HEK293 (cell line): ENCODE results near the gene CCDC187.

Experiments
- CTCF ChIA-PET: fragments of 350-600 bp; formaldehyde crosslinking; extraction: SDS; loops from one replicate; lab custom pipeline; 2021; ENCODE audit warnings: antibody characterized with exemption; lab: Yijun Ruan, JAX
- POLR2A ChIA-PET: fragments of 300-600 bp; formaldehyde crosslinking; extraction: SDS; loops from one replicate; lab custom pipeline; 2020; ENCODE audit warnings: antibody characterized with exemption, inconsistent platforms; lab: Yijun Ruan, JAX
- H3K27ac ChIP-seq: fragments of 200-500 bp; sonication (Bioruptor generic); 2 replicates; pipeline ENCODE4 v1.5.1; 2014; ENCODE audit warnings: low read depth, low read length, control low read depth, inconsistent platforms; ENCODE audit errors: extremely low read depth
- H3K36me3 ChIP-seq, 2 experiments: fragments of 200-500 bp in 1 of 2; sonication (Bioruptor generic) in 1 of 2; 1 replicate in 1 of 2; 2 replicates in 1 of 2; pipeline ENCODE4 v1.5.1; 2014 to 2017; ENCODE audit warnings: inconsistent platforms in 2 of 2, low read length in 2 of 2; ENCODE audit not compliant: control insufficient read depth in 2 of 2, insufficient read depth in 1 of 2
- H3K4me1 ChIP-seq: fragments of 200-500 bp; sonication (Bioruptor generic); 2 replicates; pipeline ENCODE4 v1.5.1; 2014; ENCODE audit warnings: mild to moderate bottlenecking, low read length, inconsistent platforms; ENCODE audit not compliant: control insufficient read depth, insufficient read depth
- H3K4me3 ChIP-seq: 2 replicates; pipeline ENCODE4 v1.5.1; 2011; ENCODE audit warnings: low read depth, mild to moderate bottlenecking, control low read depth, low read length, moderate library complexity
- H3K9me3 ChIP-seq: fragments of 200-500 bp; sonication (Bioruptor generic); 2 replicates; pipeline ENCODE4 v1.5.1; 2014; ENCODE audit warnings: low read depth, low read length, inconsistent platforms; ENCODE audit not compliant: control insufficient read depth, insufficient read depth
- EGR2 ChIP-seq: fragments of 450-650 bp; formaldehyde crosslinking; IDR thresholded peaks from 2 replicates; pipeline ENCODE4 v1.5.1; 2016; ENCODE audit warnings: low read depth, missing biosample characterization, missing genetic modification characterization
- GLIS1 ChIP-seq: fragments of 450-650 bp; formaldehyde crosslinking; IDR thresholded peaks from 2 replicates; pipeline ENCODE4 v1.5.1; 2016; ENCODE audit warnings: missing biosample characterization, missing genetic modification characterization
- GLIS2 ChIP-seq: fragments of 450-650 bp; formaldehyde crosslinking; IDR thresholded peaks from 2 replicates; pipeline ENCODE4 v1.5.1; 2016; ENCODE audit warnings: missing biosample characterization, missing genetic modification characterization
- KLF8 ChIP-seq: fragments of 450-650 bp; formaldehyde crosslinking; IDR thresholded peaks from 2 replicates; pipeline ENCODE4 v1.5.1; 2016; ENCODE audit warnings: missing biosample characterization, missing genetic modification characterization
- KLF9 ChIP-seq: fragments of 450-650 bp; formaldehyde crosslinking; IDR thresholded peaks from 2 replicates; pipeline ENCODE4 v1.5.1; 2016; ENCODE audit warnings: missing biosample characterization, missing genetic modification characterization, low read depth
- MYNN ChIP-seq: fragments of 450-650 bp; formaldehyde crosslinking; IDR thresholded peaks from 2 replicates; pipeline ENCODE4 v1.5.1; 2016; ENCODE audit warnings: missing biosample characterization, missing genetic modification characterization, borderline replicate concordance
- PATZ1 ChIP-seq: fragments of 450-650 bp; formaldehyde crosslinking; IDR thresholded peaks from 2 replicates; pipeline ENCODE4 v1.5.1; 2016; ENCODE audit warnings: missing biosample characterization, missing genetic modification characterization
- PBX3 ChIP-seq: sonication (generic); formaldehyde crosslinking; IDR thresholded peaks from 2 replicates; pipeline ENCODE4 v1.8.1; 2022; ENCODE audit warnings: mild to moderate bottlenecking, moderate library complexity, missing genetic modification reagents
- SALL2 ChIP-seq: fragments of 450-650 bp; formaldehyde crosslinking; IDR thresholded peaks from 2 replicates; pipeline ENCODE4 v1.5.0; 2017; ENCODE audit warnings: missing biosample characterization, mild to moderate bottlenecking, missing genetic modification characterization, borderline replicate concordance
- ZBTB1 ChIP-seq: fragments of 450-650 bp; formaldehyde crosslinking; IDR thresholded peaks from 2 replicates; pipeline ENCODE4 v1.5.1; 2016; ENCODE audit warnings: missing biosample characterization, missing genetic modification characterization
- ZFHX2 ChIP-seq: fragments of 450-650 bp; formaldehyde crosslinking; conservative IDR thresholded peaks from 2 replicates; pipeline ENCODE4 v1.5.1; 2016; ENCODE audit warnings: missing biosample characterization, missing genetic modification characterization
- ZNF292 ChIP-seq: fragments of 450-650 bp; formaldehyde crosslinking; IDR thresholded peaks from 2 replicates; pipeline ENCODE4 v1.5.1; 2016; ENCODE audit warnings: low read depth, missing biosample characterization, missing genetic modification characterization, borderline replicate concordance
- ZNF513 ChIP-seq: fragments of 450-650 bp; IDR thresholded peaks from 2 replicates; pipeline ENCODE4 v1.5.1; 2018; ENCODE audit warnings: missing biosample characterization, missing genetic modification characterization
- ZNF658 ChIP-seq: fragments of 450-650 bp; formaldehyde crosslinking; IDR thresholded peaks from 2 replicates; pipeline ENCODE4; 2016; ENCODE audit warnings: missing biosample characterization, missing genetic modification characterization
- ZNF677 ChIP-seq: fragments of 450-650 bp; IDR thresholded peaks from 2 replicates; pipeline ENCODE4 v1.5.0; 2018; ENCODE audit warnings: missing biosample characterization, mild to moderate bottlenecking, missing genetic modification characterization, moderate library complexity
- ZNF837 ChIP-seq: fragments of 450-650 bp; formaldehyde crosslinking; IDR thresholded peaks from 2 replicates; pipeline ENCODE4 v1.5.1; 2016; ENCODE audit warnings: missing biosample characterization, missing genetic modification characterization
- ZNF843 ChIP-seq: fragments of 450-650 bp; formaldehyde crosslinking; IDR thresholded peaks from 2 replicates; pipeline ENCODE4 v1.5.1; 2016; ENCODE audit warnings: missing biosample characterization, missing genetic modification characterization
- ZSCAN4 ChIP-seq: fragments of 450-650 bp; formaldehyde crosslinking; IDR thresholded peaks from 2 replicates; pipeline ENCODE4 v1.5.1; 2017; ENCODE audit warnings: missing biosample characterization, missing genetic modification characterization

Gene CCDC187

GRCh38 chr9:136255166-136255538, 48.7 kb downstream of the CCDC187 start (continued):
- TF ChIP-seq KLF8 (tag by site-specific recombination) (0 out of 2 replicates have a peak, but pooled peaks have one; percentile 15), EGR2 (tag by site-specific recombination) (peak; percentile 91), ZBTB1 (tag by site-specific recombination) (no peak), ZNF292 (tag by site-specific recombination) (no peak), SALL2 (tag by site-specific recombination) (no peak), PATZ1 (tag by site-specific recombination) (peak; percentile 58), KLF9 (tag by site-specific recombination) (peak; percentile 59; the same call in 1 of the 2 replicates), GLIS2 (peak; percentile 62; the same call in 1 of the 2 replicates), ZNF843 (no peak)

- H3K9me3 ChIP-seq = no peaks in the 10 kb centered on the region
- TF ChIP-seq SALL2 (tag by site-specific recombination) (no peak), ZNF513 (tag by site-specific recombination) (no peak), GLIS1 (peak; percentile 24)
- ChIA-PET POLR2A (interaction anchor here (0.6 to 1.4 kb wide), 4 partner anchors 13 to 173 kb away, joined by 3 to 5 read pairs (median 4); no protein-coding TSS in a partner anchor), CTCF (interaction anchor here (0.7 to 1.0 kb wide), 2 partner anchors 26 to 167 kb away, joined by 3 read pairs; no protein-coding TSS in a partner anchor)
- no peak overlapping the region for H3K4me3 ChIP-seq
- H3K27ac ChIP-seq = no peak overlapping the region
- no peaks in the 10 kb centered on the region for H3K36me3 ChIP-seq
- no peaks in the 10 kb centered on the region for H3K4me1 ChIP-seq
Observed at GRCh38 chr9:136254381-136255165, 49.3 kb downstream of the CCDC187 start.

- Histone ChIP-seq H3K9me3 (no peaks in the 10 kb centered on the region), H3K4me3 (no peak overlapping the region), H3K4me1 (no peaks in the 10 kb centered on the region), H3K36me3 (no peaks in the 10 kb centered on the region), H3K27ac (no peak overlapping the region)
- ChIA-PET POLR2A (interaction anchor here (1.4 kb wide), 1 partner anchor 25 kb away, joined by 3 read pairs; no protein-coding TSS in a partner anchor), CTCF (interaction anchor here (1.0 kb wide), 2 partner anchors 25 to 30 kb away, joined by 3 read pairs; no protein-coding TSS in a partner anchor)
- TF ChIP-seq ZNF658 (no peak), ZNF677 (no peak), ZNF837 (no peak), MYNN (no peak), ZFHX2 (0 out of 2 replicates have a peak, but pooled peaks have one; percentile 7), ZNF513 (tag by site-specific recombination) (no peak), ZSCAN4 (tag by site-specific recombination) (no peak), PBX3 (CRISPR knock-in tag) (no peak)
Observed at GRCh38 chr9:136253246-136254130, 50.4 kb downstream of the CCDC187 start.
